GM12864 (cell line): ENCODE measurements around the gene HIC1.
A peak's percentile ranks its signal among the peaks of the same experiment; 100 is the strongest.

Experiments used
- DNase-seq: peaks from one replicate; pipeline ENCODE4 v3.0.0-alpha.2; 2011; ENCODE audit warnings: low read depth
- H3K4me3 ChIP-seq: 2 replicates; pipeline ENCODE4 v1.5.1; 2011; ENCODE audit warnings: mild to moderate bottlenecking, low read depth, low read length, control low read depth
- CTCF ChIP-seq: IDR thresholded peaks from 2 replicates; pipeline ENCODE4 v1.5.1; 2011; ENCODE audit warnings: low read depth, mild to moderate bottlenecking, moderate library complexity, low read length, control low read depth, inconsistent platforms; ENCODE audit errors: missing control alignments

HIC1 gene

GRCh38 chr17:2053380-2054261 is 1.3 kb upstream of the HIC1 start:
- peak; percentile 70 for TF ChIP-seq CTCF
- DNase-seq, result no peak

GRCh38 chr17:2054262-2054511 is 716 bp upstream of the HIC1 start:
- TF ChIP-seq CTCF, result no peak
- DNase-seq, result no peak
- peak overlapping the region; percentile 75 for H3K4me3 ChIP-seq

More at GRCh38 chr17:2053380-2054261, 1.3 kb upstream of the HIC1 start:
- H3K4me3 ChIP-seq, result peak overlapping the region; percentile 75

GRCh38 chr17:2055292-2056205 is 646 bp downstream of the HIC1 start:
- DNase-seq, result no peak
- TF ChIP-seq CTCF, result no peak

GRCh38 chr17:2056206-2057174 is 1.6 kb downstream of the HIC1 start:
- peak overlapping the region; percentile 75 for H3K4me3 ChIP-seq
- TF ChIP-seq CTCF, result peak; percentile 32
- no peak for DNase-seq

More at GRCh38 chr17:2055292-2056205, 646 bp downstream of the HIC1 start:
- H3K4me3 ChIP-seq, result peak overlapping the region; percentile 75

GRCh38 chr17:2057175-2057759 is 2.4 kb downstream of the HIC1 start:
- no peak for DNase-seq
- peak overlapping the region; percentile 75 for H3K4me3 ChIP-seq
- no peak for TF ChIP-seq CTCF
